ENCODE results near the gene TCF12. TPM values are rescaled to one million over a fixed set of nuclear protein-coding genes. Genes with fewer than 3 reads are reported as not detected.
A peak's percentile ranks its signal among the peaks of the same experiment; 100 is the strongest.

The TCF12 gene
- total RNA-seq, 1 donor from 2014 or later = 164 TPM

GRCh38 chr15:57284535-57284934 is 366.1 kb downstream of the TCF12 start:
- H3K4me1 Mint-ChIP-seq (ENCODE audit: unreplicated experiment) = peaks cover 2% of the 10 kb centered on the region
- peaks cover 68% of the 10 kb centered on the region for H3K36me3 Mint-ChIP-seq (ENCODE audit: unreplicated experiment)
- H3K9me3 Mint-ChIP-seq (ENCODE audit: unreplicated experiment) = no peaks in the 10 kb centered on the region

GRCh38 chr15:57285386-57285785 is 366.9 kb downstream of the TCF12 start:
- no peaks in the 10 kb centered on the region for H3K27me3 Mint-ChIP-seq (ENCODE audit: unreplicated experiment)
- H3K9me3 Mint-ChIP-seq (ENCODE audit: unreplicated experiment) = no peaks in the 10 kb centered on the region
- H3K36me3 Mint-ChIP-seq (ENCODE audit: unreplicated experiment) = peaks cover 65% of the 10 kb centered on the region
- H3K4me1 Mint-ChIP-seq (ENCODE audit: unreplicated experiment) = peaks cover 2% of the 10 kb centered on the region
- DNase-seq (ENCODE audit: extremely low spot score, unreplicated experiment) = no peak
- H3K27ac Mint-ChIP-seq (ENCODE audit: unreplicated experiment) = no peak overlapping the region
- H3K4me3 Mint-ChIP-seq (ENCODE audit: unreplicated experiment) = no peak overlapping the region
- TF ChIP-seq, protein P1, sequence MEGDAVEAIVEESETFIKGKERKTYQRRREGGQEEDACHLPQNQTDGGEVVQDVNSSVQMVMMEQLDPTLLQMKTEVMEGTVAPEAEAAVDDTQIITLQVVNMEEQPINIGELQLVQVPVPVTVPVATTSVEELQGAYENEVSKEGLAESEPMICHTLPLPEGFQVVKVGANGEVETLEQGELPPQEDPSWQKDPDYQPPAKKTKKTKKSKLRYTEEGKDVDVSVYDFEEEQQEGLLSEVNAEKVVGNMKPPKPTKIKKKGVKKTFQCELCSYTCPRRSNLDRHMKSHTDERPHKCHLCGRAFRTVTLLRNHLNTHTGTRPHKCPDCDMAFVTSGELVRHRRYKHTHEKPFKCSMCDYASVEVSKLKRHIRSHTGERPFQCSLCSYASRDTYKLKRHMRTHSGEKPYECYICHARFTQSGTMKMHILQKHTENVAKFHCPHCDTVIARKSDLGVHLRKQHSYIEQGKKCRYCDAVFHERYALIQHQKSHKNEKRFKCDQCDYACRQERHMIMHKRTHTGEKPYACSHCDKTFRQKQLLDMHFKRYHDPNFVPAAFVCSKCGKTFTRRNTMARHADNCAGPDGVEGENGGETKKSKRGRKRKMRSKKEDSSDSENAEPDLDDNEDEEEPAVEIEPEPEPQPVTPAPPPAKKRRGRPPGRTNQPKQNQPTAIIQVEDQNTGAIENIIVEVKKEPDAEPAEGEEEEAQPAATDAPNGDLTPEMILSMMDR (IDR thresholded peaks at IDR 0.05) = no peak

More at GRCh38 chr15:57284535-57284934, 366.1 kb downstream of the TCF12 start:
- TF ChIP-seq, protein P1 (IDR thresholded peaks at IDR 0.05) = no peak
- no peak overlapping the region for H3K4me3 Mint-ChIP-seq (ENCODE audit: unreplicated experiment)
- H3K27me3 Mint-ChIP-seq (ENCODE audit: unreplicated experiment) = no peaks in the 10 kb centered on the region
- no peak overlapping the region for H3K27ac Mint-ChIP-seq (ENCODE audit: unreplicated experiment)
- DNase-seq (ENCODE audit: extremely low spot score, unreplicated experiment) = no peak

DNA sequence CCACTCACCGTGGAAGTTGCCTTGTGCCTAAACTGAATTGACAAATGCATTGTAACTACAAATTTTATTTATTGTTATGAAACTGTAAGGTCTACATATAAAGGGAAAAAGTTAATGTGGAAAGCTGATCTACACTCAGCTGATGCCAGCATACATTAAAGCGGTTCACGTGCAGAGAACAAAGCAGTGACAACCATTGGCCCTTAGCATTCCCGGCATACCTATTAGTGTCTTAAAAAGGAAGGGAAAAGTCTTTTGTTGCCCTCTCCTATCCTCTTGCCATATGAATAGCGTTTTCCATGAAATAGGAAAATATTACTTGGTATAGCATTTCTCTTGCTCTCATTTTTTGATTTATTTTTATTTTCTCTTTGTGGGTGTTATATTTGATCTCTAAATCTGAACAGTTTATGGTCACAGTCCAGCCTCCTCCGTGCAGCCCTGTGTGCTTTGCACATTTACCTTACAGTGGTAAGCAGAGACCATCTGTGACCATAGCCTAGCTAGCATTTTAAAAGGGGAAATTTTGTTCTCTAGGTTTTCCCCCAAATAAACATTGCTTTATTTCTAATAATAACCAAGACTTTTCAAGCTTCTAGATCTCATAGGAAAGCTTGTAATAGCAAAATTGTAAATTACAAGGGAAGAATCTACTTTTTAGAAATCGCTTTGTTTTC is 368.1 kb downstream of the TCF12 start:
- DNase-seq (ENCODE audit: extremely low spot score, unreplicated experiment) = no peak
- Mint-ChIP-seq H3K27me3 (ENCODE audit: unreplicated experiment) (no peaks in the 10 kb centered on the region), H3K36me3 (ENCODE audit: unreplicated experiment) (peaks cover 64% of the 10 kb centered on the region), H3K4me1 (ENCODE audit: unreplicated experiment) (peaks cover 2% of the 10 kb centered on the region), H3K9me3 (ENCODE audit: unreplicated experiment) (no peaks in the 10 kb centered on the region), H3K4me3 (ENCODE audit: unreplicated experiment) (no peak overlapping the region), H3K27ac (ENCODE audit: unreplicated experiment) (no peak overlapping the region)
- TF ChIP-seq, protein P1 (IDR thresholded peaks at IDR 0.05) = no peak

GRCh38 chr15:57287123-57287521 is 368.7 kb downstream of the TCF12 start:
- H3K4me1 Mint-ChIP-seq (ENCODE audit: unreplicated experiment) = peaks cover 2% of the 10 kb centered on the region
- peaks cover 68% of the 10 kb centered on the region for H3K36me3 Mint-ChIP-seq (ENCODE audit: unreplicated experiment)
- TF ChIP-seq, protein P1 (IDR thresholded peaks at IDR 0.05) = no peak
- H3K9me3 Mint-ChIP-seq (ENCODE audit: unreplicated experiment) = no peaks in the 10 kb centered on the region
- H3K27me3 Mint-ChIP-seq (ENCODE audit: unreplicated experiment) = no peaks in the 10 kb centered on the region
- no peak for DNase-seq (ENCODE audit: extremely low spot score, unreplicated experiment)
- H3K4me3 Mint-ChIP-seq (ENCODE audit: unreplicated experiment) = no peak overlapping the region
- H3K27ac Mint-ChIP-seq (ENCODE audit: unreplicated experiment) = no peak overlapping the region

GRCh38 chr15:57288926-57289580 is 370.6 kb downstream of the TCF12 start:
- peaks cover 2% of the 10 kb centered on the region for H3K4me1 Mint-ChIP-seq (ENCODE audit: unreplicated experiment)

More at GRCh38 chr15:57288926-57289580, 370.6 kb downstream of the TCF12 start:
- Mint-ChIP-seq H3K4me3 (ENCODE audit: unreplicated experiment) (no peak overlapping the region), H3K9me3 (ENCODE audit: unreplicated experiment) (peaks cover 9% of the 10 kb centered on the region), H3K36me3 (ENCODE audit: unreplicated experiment) (peaks cover 68% of the 10 kb centered on the region), H3K27me3 (ENCODE audit: unreplicated experiment) (no peaks in the 10 kb centered on the region), H3K27ac (ENCODE audit: unreplicated experiment) (peak overlapping the region; percentile 19)
- no peak for DNase-seq (ENCODE audit: extremely low spot score, unreplicated experiment)
- TF ChIP-seq, protein P1 (IDR thresholded peaks at IDR 0.05) = no peak

All from osteocyte (in vitro differentiated cells).